ENCODE results near the gene MAIP1.

GRCh38 chr2:199910338-199911051 lies 44.9 kb upstream of the MAIP1 start:
- TF ChIP-seq CTCF (conservative IDR thresholded peaks at IDR 0.05; ENCODE audit: low read depth, low read length), result no peak
- no peak for TF ChIP-seq EZH2 (IDR thresholded peaks at IDR 0.05; ENCODE audit: borderline replicate concordance, low read depth, low read length, poor library complexity, severe bottlenecking)
